GM18526 (cell line): Measurements from ENCODE around the gene TMEM266.

Experiments
- POLR2A ChIP-seq: IDR thresholded peaks from 3 replicates; pipeline ENCODE4 v1.6.1; 2011; ENCODE audit not compliant: insufficient read length; ENCODE audit errors: extremely low read depth

The TMEM266 gene

DNA sequence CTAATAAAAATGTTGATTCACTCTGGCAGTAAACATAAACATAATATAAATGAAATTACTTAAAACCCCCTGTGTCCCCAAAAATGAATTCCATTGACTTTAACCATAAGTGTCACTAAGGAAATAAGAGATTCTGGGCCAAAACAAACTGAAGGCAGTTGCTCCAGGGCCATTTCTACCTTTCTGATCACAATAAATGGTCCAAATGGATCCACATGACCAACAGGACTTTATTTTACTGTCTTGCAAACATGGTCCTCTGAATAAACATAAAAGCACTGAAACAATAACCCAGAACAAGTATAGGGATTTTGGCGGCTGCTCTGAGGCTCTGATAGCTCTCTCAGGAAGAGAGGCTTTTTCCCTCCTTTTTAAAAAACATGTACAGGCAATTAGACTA lies 174.1 kb downstream of the TMEM266 start:
- TF ChIP-seq POLR2A: no peak

DNA sequence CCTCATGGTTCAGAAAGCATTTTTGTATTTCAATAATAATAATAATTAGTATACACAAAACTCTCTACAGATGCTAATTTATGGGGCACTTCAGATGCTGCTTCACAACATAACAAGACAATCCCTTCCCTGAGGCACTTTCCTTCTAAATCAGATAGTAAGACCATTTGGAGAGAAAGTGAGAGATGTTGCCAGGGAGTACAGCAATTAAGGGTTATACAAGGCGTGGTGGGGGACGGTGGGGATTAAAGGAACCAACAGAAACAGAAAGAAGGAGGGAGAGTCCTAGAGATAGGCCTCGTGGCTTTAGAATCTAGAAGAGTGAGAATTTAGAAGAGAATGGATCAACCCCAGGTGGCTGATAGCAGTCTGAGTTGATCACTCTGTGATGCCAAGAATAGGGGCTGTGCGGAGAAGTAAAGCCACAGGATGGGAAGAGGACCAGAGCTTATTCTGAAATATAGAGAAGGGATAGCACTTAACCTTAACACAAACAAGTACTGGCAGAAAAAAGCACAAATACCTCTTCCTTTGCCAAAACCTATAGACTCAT lies 174.6 kb downstream of the TMEM266 start:
- TF ChIP-seq POLR2A: no peak

DNA sequence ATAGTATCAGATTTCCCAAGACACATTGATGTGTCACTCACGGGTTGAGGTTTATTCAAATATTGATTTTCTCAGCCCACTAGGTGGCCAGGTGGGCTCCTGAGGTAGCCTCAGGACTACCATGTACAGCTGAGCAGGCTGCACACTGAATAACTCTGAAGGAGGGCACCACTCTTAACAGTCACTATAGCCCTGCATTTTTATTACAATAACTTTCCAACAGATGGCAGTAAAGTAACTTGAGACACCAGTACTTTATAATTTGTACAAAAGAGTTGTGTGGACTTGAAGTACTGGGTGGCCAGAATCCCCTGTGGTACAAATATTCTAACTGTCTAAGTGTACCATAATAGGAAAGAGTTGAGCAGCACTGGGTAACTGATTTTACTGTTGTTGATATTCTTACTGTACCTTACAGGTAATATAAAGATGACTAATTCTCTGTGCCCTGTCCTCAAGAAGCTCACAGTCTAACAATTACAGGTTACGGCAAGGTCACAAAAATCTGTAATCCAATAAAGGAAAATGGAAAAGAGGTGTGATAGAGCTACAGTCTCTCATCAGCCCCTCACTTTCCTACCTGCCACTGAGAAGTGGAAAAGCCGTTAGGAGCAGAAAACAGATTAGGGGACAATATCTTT lies 175.5 kb downstream of the TMEM266 start:
- TF ChIP-seq POLR2A: no peak

DNA sequence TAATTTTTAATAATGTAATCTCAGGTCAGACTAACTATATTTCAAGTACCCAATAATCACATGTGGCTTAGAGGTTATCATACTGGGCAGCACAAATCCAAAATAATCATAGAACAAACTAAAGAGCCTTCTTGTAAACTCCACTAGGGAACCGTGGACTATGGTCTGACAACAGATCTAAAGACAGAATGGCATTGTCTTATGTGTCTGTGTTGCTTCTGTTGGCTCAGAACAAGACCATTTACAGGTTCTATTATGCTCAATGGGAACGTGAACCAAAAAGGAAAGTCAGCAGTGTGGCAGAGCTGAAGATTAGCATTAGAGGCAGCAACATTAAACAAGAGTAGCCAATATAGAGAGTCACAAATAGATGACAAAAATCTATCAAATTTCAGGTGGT lies 176.6 kb downstream of the TMEM266 start:
- no peak for TF ChIP-seq POLR2A

DNA sequence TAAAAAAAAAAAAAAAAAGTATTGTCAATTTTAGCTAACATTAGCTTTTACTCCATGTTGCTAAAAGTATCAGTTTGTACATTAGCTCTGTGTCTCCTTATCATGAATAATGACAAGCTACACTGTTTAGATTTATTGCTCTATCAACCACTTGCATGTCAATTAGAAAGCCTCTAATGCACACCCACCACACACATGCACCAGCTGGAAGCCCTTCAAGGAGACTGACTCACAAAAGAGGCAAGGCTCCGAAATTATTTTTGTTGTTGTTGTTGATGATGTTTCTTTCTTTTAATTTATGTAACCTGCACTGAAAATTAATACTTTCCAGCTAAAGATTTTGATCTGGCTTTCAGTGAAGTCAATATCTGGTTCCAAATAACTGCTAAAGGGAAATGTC lies 180.0 kb downstream of the TMEM266 start:
- no peak for TF ChIP-seq POLR2A

DNA sequence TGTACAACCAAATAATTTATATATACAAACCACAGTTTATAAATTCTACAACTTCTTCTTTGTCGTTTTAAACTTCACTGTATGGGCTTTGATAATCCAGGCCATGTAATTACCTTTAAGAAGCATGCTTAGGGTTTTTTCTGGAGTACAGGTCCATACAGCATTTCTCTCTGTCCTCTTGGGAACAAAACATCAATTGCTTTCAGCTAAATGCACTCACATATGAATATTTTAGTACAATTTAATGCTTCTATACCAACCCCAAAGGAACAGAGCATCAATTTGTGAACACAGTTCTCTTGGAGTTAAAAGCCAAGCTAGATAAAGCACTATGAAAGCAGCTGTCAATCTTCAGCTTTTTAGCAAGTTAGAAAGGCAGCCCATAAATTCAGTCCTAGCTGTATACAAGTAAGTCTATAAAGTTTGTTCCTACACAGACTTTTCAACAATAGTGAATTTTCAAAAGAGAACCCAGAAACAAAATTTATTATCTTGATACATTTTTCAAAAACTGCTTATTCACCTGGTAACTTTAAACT lies 185.4 kb downstream of the TMEM266 start:
- no peak for TF ChIP-seq POLR2A

DNA sequence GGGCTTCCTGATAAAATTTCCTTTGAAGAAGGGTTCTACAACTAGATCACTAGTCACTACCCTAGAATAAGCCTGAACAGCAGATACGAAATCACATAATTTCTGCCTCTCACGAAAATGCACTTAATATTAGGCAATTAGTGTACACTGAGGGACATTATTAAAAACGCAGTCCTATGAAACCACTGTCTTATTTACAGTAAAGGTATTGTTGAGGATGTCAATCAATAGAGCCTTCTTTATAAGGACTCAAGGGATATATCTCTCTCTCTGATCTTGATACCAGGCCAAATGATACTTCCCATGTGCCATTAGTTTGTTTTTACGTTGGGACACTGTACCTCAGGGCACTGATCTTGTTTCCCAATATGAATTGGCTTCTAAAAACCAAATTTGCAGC lies 191.9 kb downstream of the TMEM266 start:
- no peak for TF ChIP-seq POLR2A

DNA sequence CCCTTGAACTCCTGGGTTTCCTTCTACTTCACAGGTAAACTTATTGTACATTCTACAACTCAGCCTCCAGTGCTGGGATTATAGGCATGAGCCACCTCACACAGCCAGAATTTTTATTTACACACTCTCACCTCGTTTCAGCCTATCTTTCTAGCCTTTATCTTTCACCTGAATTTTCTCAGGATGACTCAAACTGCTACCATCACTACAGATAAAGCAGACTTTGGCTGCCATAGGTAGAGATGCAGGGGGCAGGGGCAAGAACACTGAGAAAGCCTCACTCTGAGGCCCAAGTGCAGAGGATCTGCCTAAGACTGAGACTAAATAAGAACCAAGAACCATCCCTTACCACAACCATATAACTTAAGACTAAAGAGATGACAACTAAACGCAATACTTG lies 192.5 kb downstream of the TMEM266 start:
- TF ChIP-seq POLR2A: no peak

DNA sequence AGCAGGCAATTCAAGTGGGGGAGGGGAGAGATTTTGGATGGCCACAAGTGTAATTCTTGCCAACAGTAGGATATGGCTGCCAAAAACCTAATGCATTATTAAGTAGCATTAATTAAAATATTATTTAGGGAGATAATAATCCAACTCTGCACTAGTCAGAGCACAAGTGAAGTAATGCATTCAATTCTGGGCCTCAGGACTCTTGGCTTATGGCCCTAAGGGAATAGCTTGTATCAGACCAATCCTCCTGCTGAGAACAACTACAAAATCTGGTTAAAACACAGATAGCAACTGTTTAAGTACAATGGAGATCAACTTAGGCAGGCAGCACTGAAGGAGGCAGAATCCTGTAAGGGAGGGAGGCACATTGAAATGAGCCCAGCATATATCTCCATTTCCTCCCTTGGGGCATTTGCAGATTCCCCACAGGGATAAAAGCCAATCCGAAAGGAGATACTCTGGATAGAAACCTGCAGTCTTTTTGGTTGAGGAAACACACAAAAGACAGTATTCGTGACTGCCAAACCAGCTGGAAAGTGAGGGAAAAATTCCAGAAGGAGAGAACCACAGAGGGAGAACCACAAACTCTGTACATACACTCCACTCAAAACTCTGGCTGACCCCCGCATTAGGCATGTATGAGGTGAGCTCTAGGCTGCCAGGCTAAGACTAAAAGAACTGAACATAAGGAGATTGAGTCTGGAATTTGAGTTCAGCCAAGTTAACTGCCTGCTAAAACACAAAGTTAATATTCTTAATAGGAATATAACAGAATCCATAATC lies 194.1 kb downstream of the TMEM266 start:
- no peak for TF ChIP-seq POLR2A
